Measurements from ENCODE around the gene IDUA. TPM values are rescaled to one million over a fixed set of nuclear protein-coding genes. Genes with fewer than 3 reads are reported as not detected.

IDUA gene
- total and polyA plus RNA-seq, 2 of the 4 experiments (the other 2 are of a cell fraction): 0.72 to 12.5 TPM

GRCh38 chr4:1021386-1022050, 34.7 kb downstream of the IDUA start:
- Histone ChIP-seq H3K23ac (ENCODE audit: low read depth, low read length) (no peak overlapping the region), H3K9me3 (ENCODE audit: control insufficient read depth, insufficient read depth, low read length) (no peaks in the 10 kb centered on the region), H2AFZ (replicated peaks; ENCODE audit: low read length, poor library complexity) (no peak overlapping the region), H3K9ac (ENCODE audit: low read depth, low read length) (no peak overlapping the region), H3K56ac (ENCODE audit: extremely low read depth, insufficient read depth, low read length) (no peak overlapping the region), H2BK120ac (ENCODE audit: low read depth, low read length) (no peak overlapping the region), H4K8ac (ENCODE audit: low read depth in 2 of 2, low read length in 2 of 2) (no peak overlapping the region), H2AK5ac (ENCODE audit: low read depth, low read length) (no peak overlapping the region), H2BK15ac (ENCODE audit: low read depth, low read length) (no peak overlapping the region), H3K14ac (replicated peaks; ENCODE audit: low read depth, low read length) (no peak overlapping the region), H2BK20ac (ENCODE audit: low read depth, low read length) (no peak overlapping the region), H3K9me1 (ENCODE audit: insufficient read depth, low read length) (peaks cover 11% of the 10 kb centered on the region), H3K27me3 (ENCODE audit: control insufficient read depth, insufficient read depth, low read length) (no peaks in the 10 kb centered on the region), H2AK9ac (replicated peaks; ENCODE audit: low read depth, low read length, poor library complexity) (no peak overlapping the region), H3K27ac (ENCODE audit: insufficient read depth, low read length) (no peak overlapping the region), H3K79me1 (ENCODE audit: low read depth in 1 of 2, low read length in 2 of 2) (peaks cover 0 to 4% of the 10 kb centered on the region in 2 experiments; a peak in 1 of 4 replicates), H3K18ac (ENCODE audit: low read depth, low read length) (no peak overlapping the region), H3K4me1 (ENCODE audit: control insufficient read depth, insufficient read depth, low read length) (peaks cover 2% of the 10 kb centered on the region; the same call in 1 of the 2 replicates), H2BK5ac (ENCODE audit: low read depth, low read length, poor library complexity, severe bottlenecking) (no peak overlapping the region), H4K91ac (ENCODE audit: insufficient read depth, low read depth, low read length) (no peak overlapping the region), H4K5ac (ENCODE audit: low read depth, low read length) (no peak overlapping the region), H3K4me2 (ENCODE audit: low read depth, low read length) (no peak overlapping the region), H3K36me3 (ENCODE audit: control insufficient read depth, insufficient read depth, low read length) (peaks cover 23% of the 10 kb centered on the region), H3K4ac (ENCODE audit: low read depth, low read length) (no peak overlapping the region), H3K4me3 (ENCODE audit: insufficient read depth, low read depth, low read length) (no peak overlapping the region), H4K20me1 (ENCODE audit: insufficient read depth, low read length) (peaks cover 17% of the 10 kb centered on the region)
- in situ Hi-C loops (cut with MboI; ENCODE audit: low sequenced_read_pairs) (no loop called here), intact Hi-C loops (cut with micrococcal nuclease) (no loop called here), dilution Hi-C loops (cut with HindIII; ENCODE audit: low sequenced_read_pairs, unreplicated experiment) (no loop called here)
- ChIA-PET CTCF (no interaction called here), POLR2A (ENCODE audit: unreplicated experiment) (no interaction called here)
- no peak for ATAC-seq (ENCODE audit: low read depth)
- TF ChIP-seq POLR2A (IDR thresholded peaks at IDR 0.05; ENCODE audit: low read depth, low read length) (no peak), MXI1 (IDR thresholded peaks at IDR 0.05; ENCODE audit: borderline replicate concordance, low read depth, low read length) (no peak), FOS (IDR thresholded peaks at IDR 0.05; ENCODE audit: low read depth, low read length) (no peak)
- TF ChIP-seq, protein P1, sequence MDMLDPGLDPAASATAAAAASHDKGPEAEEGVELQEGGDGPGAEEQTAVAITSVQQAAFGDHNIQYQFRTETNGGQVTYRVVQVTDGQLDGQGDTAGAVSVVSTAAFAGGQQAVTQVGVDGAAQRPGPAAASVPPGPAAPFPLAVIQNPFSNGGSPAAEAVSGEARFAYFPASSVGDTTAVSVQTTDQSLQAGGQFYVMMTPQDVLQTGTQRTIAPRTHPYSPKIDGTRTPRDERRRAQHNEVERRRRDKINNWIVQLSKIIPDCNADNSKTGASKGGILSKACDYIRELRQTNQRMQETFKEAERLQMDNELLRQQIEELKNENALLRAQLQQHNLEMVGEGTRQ (IDR thresholded peaks at IDR 0.05; ENCODE audit: low read depth, low read length): no peak
- no peak for DNase-seq
- WGBS, 2 experiments (ENCODE audit: extremely low coverage in 2 of 2, insufficient read length in 1 of 2): 82% methylated on average over 11 of the region's 19 CpGs; no CpG with 5 or more reads in 1 of the 2 experiments
- no TSS peak for BruUV-seq (replicated peaks)
